Panc1 (cell line): ENCODE data around the gene GRP. TPM values are rescaled to one million over a fixed set of nuclear protein-coding genes. Genes with fewer than 3 reads are reported as not detected.

Source experiments
- ATAC-seq: fragments of 200-7000 bp; cut with Tn5 transposase; 2 replicates; pipeline ENCODE4 v1.9.1; 2020; ENCODE audit warnings: mild to moderate bottlenecking, moderate library complexity
- BruUV-seq: library from RNA; stranded (reverse); fragments of 400-500 nt; replicated peaks from 2 replicates; lab custom pipeline; 2021; lab: Mats Ljungman, UMichigan
- CTCF ChIA-PET: fragments of 300-600 bp; sonication (Branson Sonifier 250); formaldehyde crosslinking; loops from one replicate; lab custom pipeline; 2022; ENCODE audit warnings: antibody characterized with exemption; lab: Charles Lee
- POLR2A ChIA-PET: fragments of 300-600 bp; sonication (Branson Sonifier 250); formaldehyde crosslinking; loops from one replicate; lab custom pipeline; 2022; ENCODE audit warnings: antibody characterized with exemption; lab: Charles Lee
- DNase-seq: peaks from one replicate; pipeline ENCODE4 v3.0.0-alpha.2; 2010; ENCODE audit warnings: low read depth, low spot score
- H3K27ac ChIP-seq: 2 replicates; pipeline ENCODE4 v1.5.1; 2011; ENCODE audit warnings: mild to moderate bottlenecking, low read length, inconsistent platforms
- H3K27me3 ChIP-seq: fragments of 200-500 bp; sonication (Bioruptor generic); 2 replicates; pipeline ENCODE4 v1.6.0; 2014; ENCODE audit warnings: low read length, inconsistent platforms; ENCODE audit not compliant: control insufficient read depth, insufficient read depth
- H3K36me3 ChIP-seq: fragments of 200-500 bp; sonication (Bioruptor generic); 2 replicates; pipeline ENCODE4 v1.5.1; 2014; ENCODE audit warnings: inconsistent platforms, mild to moderate bottlenecking, low read length, moderate library complexity; ENCODE audit not compliant: control insufficient read depth, insufficient read depth
- H3K4me1 ChIP-seq: 2 replicates; pipeline ENCODE4 v1.5.1; 2011; ENCODE audit warnings: inconsistent platforms, mild to moderate bottlenecking, low read length, moderate library complexity; ENCODE audit not compliant: control insufficient read depth, insufficient read depth
- H3K4me3 ChIP-seq, 2 experiments: 2 replicates each; pipeline ENCODE4 v1.5.1; 2011 to 2012; ENCODE audit warnings: low read depth in 2 of 2, low read length in 2 of 2, mild to moderate bottlenecking in 2 of 2, inconsistent platforms in 1 of 2, moderate library complexity in 1 of 2
- H3K9me3 ChIP-seq: fragments of 200-500 bp; sonication (Bioruptor generic); 2 replicates; pipeline ENCODE4 v1.5.1; 2014; ENCODE audit warnings: low read depth, mild to moderate bottlenecking, inconsistent platforms, low read length, moderate library complexity; ENCODE audit not compliant: control insufficient read depth, insufficient read depth
- CTCF ChIP-seq: fragments of 450-650 bp; IDR thresholded peaks from 2 replicates; pipeline ENCODE4 v1.5.1; 2017; ENCODE audit warnings: mild to moderate bottlenecking
- POLR2AphosphoS5 ChIP-seq: IDR thresholded peaks from 2 replicates; pipeline ENCODE4 v1.6.1; 2012; ENCODE audit warnings: mild to moderate bottlenecking, low read depth, low read length, moderate library complexity
- REST ChIP-seq, 2 experiments: IDR thresholded peaks; 2 replicates each; pipeline ENCODE4 v1.6.1; 2011 to 2012; ENCODE audit warnings: low read depth in 2 of 2, control low read depth in 1 of 2, low read length in 1 of 2, mild to moderate bottlenecking in 1 of 2, moderate library complexity in 1 of 2; ENCODE audit not compliant: insufficient read depth in 1 of 2
- SIN3A ChIP-seq: IDR thresholded peaks from 2 replicates; pipeline ENCODE4 v1.6.1; 2012; ENCODE audit warnings: low read depth, mild to moderate bottlenecking, low read length, moderate library complexity, borderline replicate concordance; ENCODE audit not compliant: insufficient read depth
- TCF7L2 ChIP-seq: IDR thresholded peaks from 2 replicates; pipeline ENCODE4 v1.6.1; 2011; ENCODE audit warnings: mild to moderate bottlenecking, low read depth, low read length, inconsistent platforms
- in situ Hi-C: cut with HindIII; loops from 2 replicates; pipeline ENCODE4 v1.10.0; 2016; ENCODE audit warnings: low sequenced_read_pairs, low pct_unique_long_range_greater_than_20kb
- intact Hi-C: fragments of 100-400 bp; cut with micrococcal nuclease; formaldehyde crosslinking; loops from one replicate; pipeline ENCODE4 v1.10.0; 2022; ENCODE audit not compliant: unreplicated experiment
- total RNA-seq: library from RNA; stranded (reverse); gene quantifications from one replicate; pipeline ENCODE4 v1.2.1, GENCODE V29; 2021; ENCODE audit not compliant: unreplicated experiment

GRP gene
- total RNA-seq, 1 experiment from 2014 or later: not detected

- H3K27me3 ChIP-seq: peaks cover 4% of the 10 kb centered on the region; the same call in 1 of the 2 replicates
- H3K9me3 ChIP-seq: no peaks in the 10 kb centered on the region
- no TSS peak for BruUV-seq
- TF ChIP-seq CTCF (no peak), REST (IDR thresholded peaks at IDR 0.05; ENCODE audit: insufficient read depth in 1 of 2, low read depth in 2 of 2, low read length in 1 of 2) (no peak), TCF7L2 (no peak), POLR2AphosphoS5 (no peak), SIN3A (no peak)
- ATAC-seq (peak; percentile 51; the same call in 1 of the 2 replicates), DNase-seq (no peak)
- in situ Hi-C loops (no loop called here), intact Hi-C loops (no loop called here)
- ChIA-PET POLR2A (no interaction called here), CTCF (no interaction called here)
- no peak overlapping the region for H3K4me3 ChIP-seq
- H3K4me1 ChIP-seq: no peaks in the 10 kb centered on the region; the same call in 1 of the 2 replicates
- no peaks in the 10 kb centered on the region for H3K36me3 ChIP-seq
- no peak overlapping the region for H3K27ac ChIP-seq
These were observed 316 bp downstream of the GRP start for GRCh38 chr18:59220164-59220783.

DNA sequence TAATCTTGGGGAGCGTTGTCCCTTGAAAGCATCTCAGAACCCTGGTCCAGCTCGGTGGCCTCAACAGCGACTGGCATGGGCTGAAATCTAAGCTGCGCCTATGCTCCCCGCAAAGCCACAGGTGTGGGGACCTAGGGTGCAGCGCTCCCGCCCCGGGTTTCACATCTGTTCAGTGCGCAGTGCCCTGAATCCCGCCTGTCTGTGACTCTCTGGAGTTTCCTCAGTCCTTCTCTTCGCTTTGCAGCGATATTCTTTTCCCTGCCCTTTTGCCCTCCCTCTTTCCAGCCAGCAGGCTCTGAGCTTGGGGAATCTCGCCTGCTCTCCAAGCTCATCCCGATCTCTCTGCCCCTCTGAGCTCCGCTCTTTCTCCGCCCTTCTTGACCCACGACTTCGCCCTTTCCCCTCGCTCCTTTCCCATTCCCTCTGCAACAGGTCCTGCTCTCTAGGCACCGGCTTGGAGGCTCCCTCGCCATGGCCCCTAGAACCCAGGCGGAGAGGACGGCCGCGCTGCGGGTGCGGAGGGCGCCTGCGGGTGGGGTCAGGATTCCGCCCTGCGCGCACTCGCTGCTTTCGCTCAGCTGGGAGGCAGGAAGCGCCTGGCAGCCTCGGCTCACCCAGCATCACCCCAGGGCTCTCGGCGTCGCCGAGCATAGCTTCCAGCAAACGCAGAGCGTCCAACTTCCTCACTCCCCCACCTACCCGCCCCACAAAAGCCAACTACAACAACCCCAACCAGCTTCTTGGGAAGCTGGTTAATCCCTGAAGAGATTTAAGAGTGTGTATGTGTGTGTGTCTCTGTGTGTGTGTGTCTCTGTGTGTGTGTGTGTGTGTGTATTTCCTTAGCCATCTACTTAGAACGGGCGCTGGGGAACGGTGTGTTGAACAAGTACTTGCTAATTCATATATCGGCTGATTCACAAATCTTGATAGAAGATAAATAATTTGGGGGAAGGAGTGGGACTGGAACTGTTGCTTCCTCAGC, 1.1 kb downstream of the GRP start:
- Histone ChIP-seq H3K9me3 (no peaks in the 10 kb centered on the region), H3K27me3 (peaks cover 4% of the 10 kb centered on the region; the same call in 1 of the 2 replicates), H3K36me3 (no peaks in the 10 kb centered on the region), H3K4me1 (no peaks in the 10 kb centered on the region; the same call in 1 of the 2 replicates), H3K27ac (no peak overlapping the region), H3K4me3 (no peak overlapping the region)
- BruUV-seq: no TSS peak
- DNase-seq (no peak), ATAC-seq (peak; percentile 30; the same call in 1 of the 2 replicates)
- POLR2A ChIA-PET: no interaction called here
- TF ChIP-seq SIN3A (no peak), CTCF (no peak), REST (IDR thresholded peaks at IDR 0.05; ENCODE audit: insufficient read depth in 1 of 2, low read depth in 2 of 2, low read length in 1 of 2) (no peak), POLR2AphosphoS5 (no peak), TCF7L2 (no peak)
- intact Hi-C loops: no loop called here
- in situ Hi-C loops: no loop called here
- CTCF ChIA-PET: no interaction called here
